GM19452 (cell line): ENCODE results near the gene EID3.

Experiments used
- ATAC-seq: cut with Tn5 transposase; IDR thresholded peaks from one replicate; pipeline ENCODE4 v1.9.1; 2021; ENCODE audit not compliant: unreplicated experiment

EID3 gene

GRCh38 chr12:104333692-104334255, 30.2 kb downstream of the EID3 start:
- ATAC-seq, result no peak

GRCh38 chr12:104334581-104334980, 31.0 kb downstream of the EID3 start:
- ATAC-seq, result no peak

GRCh38 chr12:104336115-104336514, 32.6 kb downstream of the EID3 start:
- ATAC-seq, result no peak

- no peak for ATAC-seq
Measured at GRCh38 chr12:104337030-104337558, 33.6 kb downstream of the EID3 start.

- no peak for ATAC-seq
Measured at GRCh38 chr12:104339663-104340062, 36.1 kb downstream of the EID3 start.

- no peak for ATAC-seq
Measured at GRCh38 chr12:104340177-104340576, 36.6 kb downstream of the EID3 start.

GRCh38 chr12:104340925-104341611, 37.5 kb downstream of the EID3 start:
- no peak for ATAC-seq

GRCh38 chr12:104342147-104342546, 38.6 kb downstream of the EID3 start:
- ATAC-seq, result no peak

GRCh38 chr12:104342635-104343249, 39.2 kb downstream of the EID3 start:
- ATAC-seq, result no peak

- ATAC-seq, result no peak
Measured at GRCh38 chr12:104344682-104345081, 41.1 kb downstream of the EID3 start.

- ATAC-seq, result no peak
Measured at GRCh38 chr12:104345234-104346066, 41.9 kb downstream of the EID3 start.

GRCh38 chr12:104347374-104348075, 44.0 kb downstream of the EID3 start:
- no peak for ATAC-seq

- no peak for ATAC-seq
Measured at GRCh38 chr12:104348283-104348993, 44.9 kb downstream of the EID3 start.

GRCh38 chr12:104348994-104349494, 45.5 kb downstream of the EID3 start:
- no peak for ATAC-seq

GRCh38 chr12:104350211-104351056, 46.9 kb downstream of the EID3 start:
- ATAC-seq, result no peak

- no peak for ATAC-seq
Measured at GRCh38 chr12:104351057-104351983, 47.8 kb downstream of the EID3 start.

GRCh38 chr12:104352106-104352713, 48.7 kb downstream of the EID3 start:
- ATAC-seq, result no peak
